DND-41 (cell line): ENCODE measurements around the gene EEIG1.

Experiments
- ATAC-seq: fragments of 200-7000 bp; cut with Tn5 transposase; 3 replicates; pipeline ENCODE4 v1.9.1; 2021; ENCODE audit warnings: low read depth; ENCODE audit not compliant: insufficient read depth
- DNase-seq: peaks from one replicate; pipeline ENCODE4 v3.0.0-alpha.2; 2020
- H2AFZ ChIP-seq: 2 replicates; pipeline ENCODE4 v1.6.0; 2012; ENCODE audit warnings: low read depth, low read length
- H3K27ac ChIP-seq: 2 replicates; pipeline ENCODE4 v1.5.1; 2012; ENCODE audit warnings: low read length, inconsistent platforms
- H3K27me3 ChIP-seq: fragments of 200-600 bp; sonication (generic); 2 replicates; pipeline ENCODE4 v1.6.0; 2012; ENCODE audit warnings: low read length, mild to moderate bottlenecking, inconsistent platforms; ENCODE audit not compliant: insufficient read depth, poor library complexity
- H3K36me3 ChIP-seq: 2 replicates; pipeline ENCODE4 v1.5.1; 2012; ENCODE audit warnings: low read length, inconsistent platforms; ENCODE audit not compliant: insufficient read depth
- H3K4me1 ChIP-seq: 2 replicates; pipeline ENCODE4 v1.5.1; 2012; ENCODE audit warnings: mild to moderate bottlenecking, low read length; ENCODE audit not compliant: insufficient read depth
- H3K4me2 ChIP-seq: 2 replicates; pipeline ENCODE4 v1.6.0; 2012; ENCODE audit warnings: mild to moderate bottlenecking, moderate library complexity, low read length, inconsistent platforms; ENCODE audit not compliant: insufficient read depth
- H3K4me3 ChIP-seq, 2 experiments: fragments of 200-600 bp in 1 of 2; shearing (Covaris generic) in 1 of 2; 2 replicates each; pipeline ENCODE4 v1.5.1; 2012 to 2016; ENCODE audit warnings: inconsistent platforms in 2 of 2, low read length in 2 of 2, mild to moderate bottlenecking in 2 of 2, low read depth in 1 of 2, moderate library complexity in 1 of 2
- H3K79me2 ChIP-seq: 2 replicates; pipeline ENCODE4 v1.6.0; 2012; ENCODE audit warnings: low read length, inconsistent platforms; ENCODE audit not compliant: insufficient read depth
- H3K9ac ChIP-seq: 2 replicates; pipeline ENCODE4 v1.6.0; 2012; ENCODE audit warnings: low read depth, mild to moderate bottlenecking, inconsistent platforms, low read length, moderate library complexity
- H3K9me3 ChIP-seq: 2 replicates; pipeline ENCODE4 v1.5.1; 2012; ENCODE audit warnings: low read length, moderate library complexity, mild to moderate bottlenecking, inconsistent platforms; ENCODE audit not compliant: insufficient read depth, severe bottlenecking
- H4K20me1 ChIP-seq: 2 replicates; pipeline ENCODE4 v1.6.0; 2012; ENCODE audit warnings: low read length; ENCODE audit not compliant: insufficient read depth
- EZH2 ChIP-seq: IDR thresholded peaks from 3 replicates; pipeline ENCODE4 v1.6.1; 2012; ENCODE audit warnings: borderline replicate concordance, low read depth, mild to moderate bottlenecking, moderate library complexity, low read length, inconsistent platforms; ENCODE audit not compliant: severe bottlenecking
- TF ChIP-seq, protein P1 (sequence below): IDR thresholded peaks from 2 replicates; pipeline ENCODE4 v1.5.1; 2012; ENCODE audit warnings: borderline replicate concordance, low read length, moderate library complexity, mild to moderate bottlenecking; ENCODE audit not compliant: poor library complexity, severe bottlenecking; ENCODE audit errors: extremely low read depth

The EEIG1 gene

DNA sequence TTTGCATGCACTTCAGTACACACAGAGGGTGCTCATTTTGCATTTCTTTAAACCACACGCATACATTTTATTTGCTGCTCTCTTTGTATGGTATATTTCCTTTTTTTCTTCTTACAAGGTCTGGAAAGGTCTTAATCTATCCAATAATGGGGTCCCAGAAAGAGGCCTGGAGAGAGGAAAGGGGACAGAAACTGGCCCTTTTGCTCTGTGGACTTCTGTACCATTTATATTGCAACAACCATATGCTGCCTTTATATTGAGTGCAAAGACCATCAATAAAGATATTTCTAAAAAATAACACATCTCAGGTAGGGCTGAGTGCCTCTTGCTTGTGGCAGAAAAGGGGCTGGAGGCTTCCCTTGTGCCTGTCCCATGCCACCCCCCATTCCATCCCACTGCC, 27.6 kb downstream of the EEIG1 start:
- Histone ChIP-seq H3K9me3 (no peaks in the 10 kb centered on the region), H2AFZ (no peak overlapping the region), H3K4me1 (no peaks in the 10 kb centered on the region), H3K36me3 (no peaks in the 10 kb centered on the region), H3K4me2 (no peak overlapping the region), H3K4me3 (no peak overlapping the region), H3K9ac (no peak overlapping the region), H3K27me3 (no peaks in the 10 kb centered on the region), H3K27ac (no peak overlapping the region), H3K79me2 (no peaks in the 10 kb centered on the region), H4K20me1 (peaks cover 15% of the 10 kb centered on the region; the same call in 1 of the 2 replicates)
- TF ChIP-seq, protein P1, sequence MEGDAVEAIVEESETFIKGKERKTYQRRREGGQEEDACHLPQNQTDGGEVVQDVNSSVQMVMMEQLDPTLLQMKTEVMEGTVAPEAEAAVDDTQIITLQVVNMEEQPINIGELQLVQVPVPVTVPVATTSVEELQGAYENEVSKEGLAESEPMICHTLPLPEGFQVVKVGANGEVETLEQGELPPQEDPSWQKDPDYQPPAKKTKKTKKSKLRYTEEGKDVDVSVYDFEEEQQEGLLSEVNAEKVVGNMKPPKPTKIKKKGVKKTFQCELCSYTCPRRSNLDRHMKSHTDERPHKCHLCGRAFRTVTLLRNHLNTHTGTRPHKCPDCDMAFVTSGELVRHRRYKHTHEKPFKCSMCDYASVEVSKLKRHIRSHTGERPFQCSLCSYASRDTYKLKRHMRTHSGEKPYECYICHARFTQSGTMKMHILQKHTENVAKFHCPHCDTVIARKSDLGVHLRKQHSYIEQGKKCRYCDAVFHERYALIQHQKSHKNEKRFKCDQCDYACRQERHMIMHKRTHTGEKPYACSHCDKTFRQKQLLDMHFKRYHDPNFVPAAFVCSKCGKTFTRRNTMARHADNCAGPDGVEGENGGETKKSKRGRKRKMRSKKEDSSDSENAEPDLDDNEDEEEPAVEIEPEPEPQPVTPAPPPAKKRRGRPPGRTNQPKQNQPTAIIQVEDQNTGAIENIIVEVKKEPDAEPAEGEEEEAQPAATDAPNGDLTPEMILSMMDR, result no peak
- no peak for TF ChIP-seq EZH2
- no peak for ATAC-seq
- DNase-seq, result no peak

DNA sequence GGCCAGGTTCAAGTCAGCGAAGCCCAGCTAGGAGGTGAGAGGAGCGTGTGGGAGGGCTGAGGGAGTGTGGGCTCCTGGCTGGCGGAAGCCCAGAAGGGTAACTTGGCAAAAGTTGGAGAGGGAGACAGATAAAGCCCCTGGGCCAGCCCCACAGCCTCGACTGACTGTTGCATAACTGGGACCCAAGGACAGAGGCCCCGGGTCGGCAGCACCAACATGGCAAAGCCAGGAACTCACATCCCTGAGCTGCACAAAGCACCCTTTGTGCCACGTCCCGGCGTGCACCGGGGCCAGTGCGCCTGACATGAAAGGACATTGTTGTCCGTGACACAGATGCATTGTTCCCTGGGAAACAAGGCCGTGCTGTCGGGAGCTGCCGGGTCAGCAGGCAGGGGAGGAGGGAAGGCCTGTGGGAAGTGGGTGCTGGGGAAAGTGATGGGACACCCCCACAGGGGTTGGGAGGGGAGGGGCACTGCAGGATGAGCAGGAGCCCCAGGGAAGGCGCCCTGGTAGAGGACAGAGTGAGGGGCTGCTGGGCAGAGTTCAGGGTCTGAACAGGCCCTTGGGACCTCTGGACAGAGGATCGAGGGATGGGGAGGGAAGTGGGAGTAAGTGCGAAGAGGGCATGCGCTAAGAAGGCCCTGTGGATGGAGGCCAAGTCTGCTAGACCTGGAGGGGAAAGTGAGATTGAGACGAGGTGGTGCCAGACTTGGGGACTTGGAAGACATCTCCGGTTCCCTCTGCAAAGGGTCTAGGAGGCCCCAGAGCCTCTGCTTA, 30.1 kb downstream of the EEIG1 start:
- ATAC-seq (no peak), DNase-seq (no peak)
- Histone ChIP-seq H3K4me2 (no peak overlapping the region), H3K4me3 (no peak overlapping the region), H3K36me3 (no peaks in the 10 kb centered on the region), H3K27ac (no peak overlapping the region), H3K4me1 (no peaks in the 10 kb centered on the region), H3K9me3 (no peaks in the 10 kb centered on the region), H4K20me1 (peaks cover 11% of the 10 kb centered on the region; the same call in 1 of the 2 replicates), H3K9ac (no peak overlapping the region), H3K79me2 (no peaks in the 10 kb centered on the region), H3K27me3 (no peaks in the 10 kb centered on the region), H2AFZ (no peak overlapping the region)
- TF ChIP-seq EZH2, result no peak
- TF ChIP-seq, protein P1, result no peak

DNA sequence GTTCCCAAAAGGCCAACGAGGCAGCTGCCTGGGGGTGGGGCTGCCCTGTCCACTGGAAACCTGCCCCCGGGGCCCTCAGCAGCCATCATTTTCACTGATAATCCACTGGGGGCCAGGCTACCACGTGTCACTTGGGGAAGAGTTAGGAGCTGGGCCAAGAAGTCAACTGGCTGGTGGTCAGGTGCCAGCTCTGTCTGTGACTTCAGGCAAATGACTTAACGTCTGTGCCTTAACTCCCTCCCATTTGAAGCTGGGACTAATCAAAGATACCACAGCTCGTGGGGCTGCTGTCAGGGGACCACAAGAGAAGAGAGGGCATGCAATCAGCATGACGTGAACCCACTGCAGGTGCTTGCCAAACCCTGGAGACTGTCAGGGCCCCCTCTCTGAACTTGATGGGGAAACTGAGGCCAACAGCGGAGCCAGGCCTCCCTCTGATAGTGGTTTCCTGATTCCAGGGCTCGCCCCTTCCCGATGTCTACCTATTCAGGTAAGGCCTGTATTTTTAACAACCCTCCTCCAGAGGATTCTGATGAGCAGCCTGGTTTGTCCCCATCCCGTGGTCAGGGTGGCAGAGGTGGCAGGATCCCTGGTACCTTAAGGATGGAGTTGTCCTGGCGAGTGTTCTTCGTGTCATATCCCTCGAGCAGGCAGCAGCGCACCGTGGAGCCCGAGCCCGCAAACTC, 30.8 kb downstream of the EEIG1 start:
- TF ChIP-seq EZH2, result no peak
- TF ChIP-seq, protein P1, result no peak
- H3K4me1 ChIP-seq, result no peaks in the 10 kb centered on the region
- H4K20me1 ChIP-seq, result peaks cover 7% of the 10 kb centered on the region; the same call in 1 of the 2 replicates
- H3K9ac ChIP-seq, result no peak overlapping the region
- H3K4me3 ChIP-seq, result no peak overlapping the region
- H3K36me3 ChIP-seq, result 0 out of 2 replicates have a peak, but pooled peaks cover under 1% of the 10 kb centered on the region
- H3K4me2 ChIP-seq, result no peak overlapping the region
- H3K27ac ChIP-seq, result no peak overlapping the region
- DNase-seq (no peak), ATAC-seq (no peak)
- H3K27me3 ChIP-seq, result no peaks in the 10 kb centered on the region
- no peak overlapping the region for H2AFZ ChIP-seq
- no peaks in the 10 kb centered on the region for H3K79me2 ChIP-seq
- no peaks in the 10 kb centered on the region for H3K9me3 ChIP-seq
